GM12875 (cell line): ENCODE results near the gene FKBP10.

Experiments
- H3K4me3 ChIP-seq: one replicate; pipeline ENCODE4 v1.5.1; 2011; ENCODE audit warnings: low read depth, low read length, control low read depth
- CTCF ChIP-seq: IDR thresholded peaks from 2 replicates; pipeline ENCODE4 v1.5.1; 2011; ENCODE audit warnings: low read depth, mild to moderate bottlenecking, control low read depth, inconsistent platforms, low read length, moderate library complexity, borderline replicate concordance; ENCODE audit not compliant: insufficient read depth

FKBP10 gene

DNA sequence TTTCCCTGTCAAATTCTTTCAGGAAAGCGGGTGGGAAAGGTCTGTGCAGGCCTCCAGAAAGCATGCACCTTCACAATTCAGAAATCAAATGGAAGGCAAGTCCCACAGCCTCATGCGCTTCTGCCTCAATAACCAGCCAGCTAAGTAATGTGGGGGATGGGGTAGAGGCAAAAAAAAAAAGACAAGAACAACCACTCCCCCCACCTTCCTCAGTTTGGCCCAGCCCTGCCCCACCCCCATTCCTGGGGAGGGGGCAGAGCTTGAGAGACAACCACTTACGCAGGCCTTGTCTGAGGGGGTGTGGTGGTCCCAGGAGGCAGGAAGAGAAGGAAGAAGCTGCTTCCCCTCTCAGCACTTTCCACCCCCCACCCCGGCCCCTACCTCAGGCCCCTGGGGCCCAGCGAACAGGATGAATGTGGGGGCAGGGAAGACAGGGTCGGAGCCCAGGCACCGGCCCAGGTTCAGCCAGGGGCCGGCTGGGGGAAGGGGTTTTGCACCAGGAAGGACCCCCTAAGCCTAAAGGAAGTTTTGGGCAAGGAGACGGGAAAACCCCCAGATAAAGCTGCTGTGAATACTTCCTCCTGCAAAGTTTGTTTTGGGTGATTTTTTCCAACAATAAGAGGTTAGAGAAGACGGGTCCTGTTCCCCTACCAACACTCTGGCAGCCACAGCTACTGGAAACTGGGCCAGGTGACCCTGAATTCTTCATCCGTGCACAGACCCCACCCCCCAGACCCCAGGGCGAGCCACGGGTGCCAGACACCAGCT, 27.5 kb upstream of the FKBP10 start:
- TF ChIP-seq CTCF, result no peak

DNA sequence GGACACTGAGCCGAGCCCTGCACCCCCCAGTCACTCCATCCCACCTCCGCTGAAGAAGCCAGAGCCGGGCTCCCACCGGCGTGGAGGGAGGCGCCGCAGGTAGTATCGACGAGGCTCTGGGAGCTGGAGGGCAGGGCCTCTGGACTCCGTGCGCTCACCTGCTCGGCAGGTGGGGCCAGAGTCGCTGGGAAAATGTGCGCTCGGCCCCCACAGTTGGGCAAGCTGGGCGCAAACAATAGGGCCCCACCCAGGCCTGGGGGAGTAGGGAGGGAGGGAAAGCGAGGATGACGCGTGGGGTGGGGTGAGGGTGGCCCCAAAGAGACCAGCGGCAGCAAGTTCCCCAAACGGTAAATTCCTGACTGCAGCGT, 27.0 kb upstream of the FKBP10 start:
- peak overlapping the region; percentile 64 for H3K4me3 ChIP-seq
- TF ChIP-seq CTCF, result no peak

More for the DNA sequence above, 27.5 kb upstream of the FKBP10 start:
- peak overlapping the region; percentile 64 for H3K4me3 ChIP-seq

GRCh38 chr17:41786227-41787020, 26.4 kb upstream of the FKBP10 start, which contains the start of gene JUP:
JUP (minus strand) TSS chr17:41786711; CDS start chr17:41771854, 14,857 bp downstream.
- peak within 1 kb of the TSS; percentile 64 for H3K4me3 ChIP-seq
- TF ChIP-seq CTCF, result peak; percentile 72

GRCh38 chr17:41787021-41787418, 25.8 kb upstream of the FKBP10 start:
- no peak for TF ChIP-seq CTCF
- no peak overlapping the region for H3K4me3 ChIP-seq

GRCh38 chr17:41792845-41793783, 19.7 kb upstream of the FKBP10 start:
- H3K4me3 ChIP-seq, result no peak overlapping the region
- no peak for TF ChIP-seq CTCF

DNA sequence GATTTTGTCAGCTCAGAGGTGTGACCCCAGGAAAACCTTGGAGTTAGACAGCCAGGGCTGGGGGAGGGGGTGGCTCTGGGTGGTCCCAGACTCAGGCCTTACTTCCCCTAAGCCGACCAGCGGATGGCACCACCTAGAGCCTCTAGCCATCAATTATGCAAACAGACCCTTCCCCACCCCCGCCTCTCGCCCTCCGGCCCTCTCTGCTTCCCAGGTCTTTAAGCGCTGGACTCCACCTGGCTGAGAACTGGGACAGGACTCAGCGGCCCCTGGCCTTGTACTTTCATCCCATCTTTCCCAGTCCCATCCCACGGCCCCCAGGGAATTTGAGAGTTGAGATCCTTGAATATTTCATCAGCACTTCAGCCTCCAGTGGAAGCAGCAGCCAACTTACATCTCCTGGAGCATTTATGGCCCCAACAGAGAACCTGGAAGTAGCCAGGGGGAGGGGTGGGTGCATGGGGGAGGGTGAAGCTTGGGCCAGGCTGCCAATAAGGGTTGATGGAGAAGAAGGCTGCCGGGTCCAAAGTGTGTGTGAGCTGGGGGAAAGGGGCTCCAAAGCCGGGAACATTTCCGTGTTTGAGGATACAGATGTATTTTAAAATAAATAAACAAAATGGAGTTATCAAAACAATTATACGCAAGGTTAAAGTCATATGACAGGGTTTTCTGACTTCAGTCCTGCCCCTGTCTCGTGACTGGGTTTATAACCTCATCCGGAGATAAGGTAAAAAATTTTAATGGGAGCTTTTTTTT, 18.8 kb upstream of the FKBP10 start:
- no peak for TF ChIP-seq CTCF
- no peak overlapping the region for H3K4me3 ChIP-seq
